Prostate gland (tissue), 2 donors: ENCODE measurements around the gene PTPN14.

Experiments used
- POLR2AphosphoS5 ChIP-seq: sonication (generic); formaldehyde crosslinking; IDR thresholded peaks from one replicate; pipeline ENCODE4 v1.6.1; 2017; ENCODE audit warnings: antibody characterized with exemption
- TF ChIP-seq, protein P1 (sequence below), 4 experiments: fragments of 200-600 bp in 2 of 4; fragments of 450-650 bp in 2 of 4; sonication (generic) in 2 of 4; IDR thresholded peaks; 1 replicate in 3 of 4; 2 replicates in 1 of 4; pipeline ENCODE4 v1.5.1; 2016 to 2019; ENCODE audit warnings: antibody characterized with exemption in 4 of 4, mild to moderate bottlenecking in 2 of 4, moderate library complexity in 2 of 4

GRCh38 chr1:214514819-214515383, 36.5 kb downstream of the PTPN14 start:
- TF ChIP-seq, protein P1, sequence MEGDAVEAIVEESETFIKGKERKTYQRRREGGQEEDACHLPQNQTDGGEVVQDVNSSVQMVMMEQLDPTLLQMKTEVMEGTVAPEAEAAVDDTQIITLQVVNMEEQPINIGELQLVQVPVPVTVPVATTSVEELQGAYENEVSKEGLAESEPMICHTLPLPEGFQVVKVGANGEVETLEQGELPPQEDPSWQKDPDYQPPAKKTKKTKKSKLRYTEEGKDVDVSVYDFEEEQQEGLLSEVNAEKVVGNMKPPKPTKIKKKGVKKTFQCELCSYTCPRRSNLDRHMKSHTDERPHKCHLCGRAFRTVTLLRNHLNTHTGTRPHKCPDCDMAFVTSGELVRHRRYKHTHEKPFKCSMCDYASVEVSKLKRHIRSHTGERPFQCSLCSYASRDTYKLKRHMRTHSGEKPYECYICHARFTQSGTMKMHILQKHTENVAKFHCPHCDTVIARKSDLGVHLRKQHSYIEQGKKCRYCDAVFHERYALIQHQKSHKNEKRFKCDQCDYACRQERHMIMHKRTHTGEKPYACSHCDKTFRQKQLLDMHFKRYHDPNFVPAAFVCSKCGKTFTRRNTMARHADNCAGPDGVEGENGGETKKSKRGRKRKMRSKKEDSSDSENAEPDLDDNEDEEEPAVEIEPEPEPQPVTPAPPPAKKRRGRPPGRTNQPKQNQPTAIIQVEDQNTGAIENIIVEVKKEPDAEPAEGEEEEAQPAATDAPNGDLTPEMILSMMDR (IDR thresholded peaks at IDR 0.05), result no peak
- TF ChIP-seq POLR2AphosphoS5, result no peak
